PC-3 (cell line): ENCODE measurements around the gene MGAT5. TPM values are rescaled to one million over a fixed set of nuclear protein-coding genes. Genes with fewer than 3 reads are reported as not detected.

Experiments used
- ATAC-seq: fragments of 200-7000 bp; cut with Tn5 transposase; 2 replicates; pipeline ENCODE4 v1.9.1; 2020; ENCODE audit warnings: mild to moderate bottlenecking, moderate library complexity
- BruUV-seq: library from RNA; stranded (reverse); fragments of 400-500 nt; replicated peaks from 2 replicates; lab custom pipeline; 2021; lab: Mats Ljungman, UMichigan
- CTCF ChIA-PET: fragments of 300-600 bp; sonication (Branson Sonifier 250); formaldehyde crosslinking; loops from one replicate; lab custom pipeline; 2022; ENCODE audit warnings: antibody characterized with exemption; lab: Charles Lee
- POLR2A ChIA-PET: fragments of 300-600 bp; sonication (Branson Sonifier 250); formaldehyde crosslinking; loops from one replicate; lab custom pipeline; 2022; ENCODE audit warnings: antibody characterized with exemption; ENCODE audit not compliant: unreplicated experiment; lab: Charles Lee
- DNase-seq: peaks from one replicate; pipeline ENCODE4 v3.0.0-alpha.2; 2015
- H2AFZ ChIP-seq: fragments of 300-600 bp; sonication (generic); 2 replicates; pipeline ENCODE4 v1.6.0; 2016; ENCODE audit warnings: antibody characterized with exemption, low read length
- H3F3A ChIP-seq: fragments of 300-600 bp; sonication (generic); one replicate; pipeline ENCODE4 v1.6.0; 2017; ENCODE audit warnings: antibody characterized with exemption, low read length, control low read depth, mild to moderate bottlenecking; ENCODE audit not compliant: unreplicated experiment
- H3K27ac ChIP-seq: fragments of 300-600 bp; sonication (generic); 2 replicates; pipeline ENCODE4 v1.5.1; 2016; ENCODE audit warnings: mild to moderate bottlenecking, low read length
- H3K27me3 ChIP-seq: fragments of 300-600 bp; sonication (generic); 2 replicates; pipeline ENCODE4 v1.6.1; 2016; ENCODE audit warnings: low read length, mixed read lengths
- H3K36me3 ChIP-seq: fragments of 300-600 bp; sonication (generic); 2 replicates; pipeline ENCODE4 v1.6.1; 2016; ENCODE audit warnings: low read depth, mixed run types, low read length, mixed read lengths
- H3K4me1 ChIP-seq: fragments of 300-600 bp; sonication (generic); 2 replicates; pipeline ENCODE4 v1.5.1; 2016; ENCODE audit warnings: low read length; ENCODE audit not compliant: insufficient read depth
- H3K4me2 ChIP-seq: fragments of 300-600 bp; sonication (generic); 2 replicates; pipeline ENCODE4 v1.6.0; 2016; ENCODE audit warnings: low read length
- H3K4me3 ChIP-seq: fragments of 300-600 bp; sonication (generic); 2 replicates; pipeline ENCODE4 v1.5.1; 2016; ENCODE audit warnings: mild to moderate bottlenecking, low read length, mixed read lengths
- H3K79me2 ChIP-seq: fragments of 300-600 bp; sonication (generic); 2 replicates; pipeline ENCODE4 v1.6.1; 2017; ENCODE audit warnings: low read length, mixed read lengths
- H3K9ac ChIP-seq: fragments of 300-600 bp; sonication (generic); 2 replicates; pipeline ENCODE4 v1.6.0; 2016; ENCODE audit warnings: mild to moderate bottlenecking, low read length
- H3K9me2 ChIP-seq: fragments of 300-600 bp; sonication (generic); replicated peaks from 2 replicates; pipeline ENCODE4 v1.6.1; 2016; ENCODE audit warnings: mixed run types, low read length, mixed read lengths
- H3K9me3 ChIP-seq: fragments of 300-600 bp; sonication (generic); 2 replicates; pipeline ENCODE4 v1.6.1; 2016; ENCODE audit warnings: low read length, mixed read lengths
- H4K20me1 ChIP-seq: fragments of 300-600 bp; sonication (generic); 2 replicates; pipeline ENCODE4 v1.6.1; 2016; ENCODE audit warnings: low read length, mixed read lengths
- EZH2 ChIP-seq: fragments of 300-600 bp; sonication (generic); IDR thresholded peaks from one replicate; pipeline ENCODE4 v1.6.1; 2017; ENCODE audit warnings: antibody characterized with exemption, mild to moderate bottlenecking, low read length; ENCODE audit not compliant: unreplicated experiment
- EZH2phosphoT487 ChIP-seq: fragments of 300-600 bp; sonication (generic); IDR thresholded peaks from 2 replicates; pipeline ENCODE4 v1.6.1; 2018; ENCODE audit warnings: mild to moderate bottlenecking, antibody characterized with exemption, low read length, borderline replicate concordance
- intact Hi-C: fragments of 100-400 bp; cut with micrococcal nuclease; formaldehyde crosslinking; loops from 2 replicates; pipeline ENCODE4 v1.9.0; 2023
- total RNA-seq: library from RNA; depleted of rRNA; stranded (reverse); fragments of >200 nt; gene quantifications from 2 replicates; pipeline ENCODE4 v1.2.3, GENCODE V29; 2014
- TF ChIP-seq, protein P1 (sequence below): fragments of 300-600 bp; sonication (generic); conservative IDR thresholded peaks from 2 replicates; pipeline ENCODE4 v1.5.1; 2017; ENCODE audit warnings: antibody characterized with exemption, low read depth, mild to moderate bottlenecking, low read length

Gene MGAT5
- total RNA-seq, 1 experiment from 2014 or later: 33.8 TPM

DNA sequence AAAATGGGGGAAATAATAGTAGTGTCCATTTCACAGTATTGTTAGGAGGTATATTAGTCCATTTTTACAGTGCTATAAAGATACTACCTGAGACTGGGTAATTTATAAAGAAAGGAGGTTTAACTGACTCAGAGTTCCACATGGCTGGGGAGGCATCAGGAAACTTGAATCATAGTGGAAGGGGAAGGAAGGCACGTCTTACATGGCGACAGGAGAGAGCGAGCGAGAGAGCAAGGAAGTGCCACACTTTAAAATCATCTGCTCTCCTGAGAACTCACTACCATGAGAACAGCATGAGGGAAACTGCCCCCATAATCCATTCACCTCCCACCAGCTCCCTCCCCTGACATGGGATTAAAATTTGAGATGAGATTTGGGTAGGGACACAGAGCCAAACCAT lies 23.4 kb downstream of the MGAT5 start:
- ChIA-PET POLR2A (interaction anchor here (0.7 kb wide), 1 partner anchor 1338 kb away, joined by 4 read pairs; no protein-coding TSS in a partner anchor), CTCF (no interaction called here)
- intact Hi-C loops: no loop called here
- TF ChIP-seq, protein P1, sequence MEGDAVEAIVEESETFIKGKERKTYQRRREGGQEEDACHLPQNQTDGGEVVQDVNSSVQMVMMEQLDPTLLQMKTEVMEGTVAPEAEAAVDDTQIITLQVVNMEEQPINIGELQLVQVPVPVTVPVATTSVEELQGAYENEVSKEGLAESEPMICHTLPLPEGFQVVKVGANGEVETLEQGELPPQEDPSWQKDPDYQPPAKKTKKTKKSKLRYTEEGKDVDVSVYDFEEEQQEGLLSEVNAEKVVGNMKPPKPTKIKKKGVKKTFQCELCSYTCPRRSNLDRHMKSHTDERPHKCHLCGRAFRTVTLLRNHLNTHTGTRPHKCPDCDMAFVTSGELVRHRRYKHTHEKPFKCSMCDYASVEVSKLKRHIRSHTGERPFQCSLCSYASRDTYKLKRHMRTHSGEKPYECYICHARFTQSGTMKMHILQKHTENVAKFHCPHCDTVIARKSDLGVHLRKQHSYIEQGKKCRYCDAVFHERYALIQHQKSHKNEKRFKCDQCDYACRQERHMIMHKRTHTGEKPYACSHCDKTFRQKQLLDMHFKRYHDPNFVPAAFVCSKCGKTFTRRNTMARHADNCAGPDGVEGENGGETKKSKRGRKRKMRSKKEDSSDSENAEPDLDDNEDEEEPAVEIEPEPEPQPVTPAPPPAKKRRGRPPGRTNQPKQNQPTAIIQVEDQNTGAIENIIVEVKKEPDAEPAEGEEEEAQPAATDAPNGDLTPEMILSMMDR: no peak
- TF ChIP-seq EZH2 (no peak), EZH2phosphoT487 (no peak)
- no peak for DNase-seq
- H3K27me3 ChIP-seq: no peaks in the 10 kb centered on the region
- H3F3A ChIP-seq: no peaks in the 10 kb centered on the region
- no peaks in the 10 kb centered on the region for H4K20me1 ChIP-seq
- H3K79me2 ChIP-seq: no peaks in the 10 kb centered on the region
- H3K27ac ChIP-seq: no peak overlapping the region
- no peak overlapping the region for H3K9ac ChIP-seq
- no peak for ATAC-seq
- no TSS peak for BruUV-seq
- H3K9me2 ChIP-seq: no peaks in the 10 kb centered on the region
- no peak overlapping the region for H2AFZ ChIP-seq
- H3K9me3 ChIP-seq: no peaks in the 10 kb centered on the region
- no peak overlapping the region for H3K4me2 ChIP-seq
- H3K4me3 ChIP-seq: no peak overlapping the region
- H3K36me3 ChIP-seq: no peaks in the 10 kb centered on the region
- 0 out of 2 replicates have a peak, but pooled peaks cover 7% of the 10 kb centered on the region for H3K4me1 ChIP-seq

DNA sequence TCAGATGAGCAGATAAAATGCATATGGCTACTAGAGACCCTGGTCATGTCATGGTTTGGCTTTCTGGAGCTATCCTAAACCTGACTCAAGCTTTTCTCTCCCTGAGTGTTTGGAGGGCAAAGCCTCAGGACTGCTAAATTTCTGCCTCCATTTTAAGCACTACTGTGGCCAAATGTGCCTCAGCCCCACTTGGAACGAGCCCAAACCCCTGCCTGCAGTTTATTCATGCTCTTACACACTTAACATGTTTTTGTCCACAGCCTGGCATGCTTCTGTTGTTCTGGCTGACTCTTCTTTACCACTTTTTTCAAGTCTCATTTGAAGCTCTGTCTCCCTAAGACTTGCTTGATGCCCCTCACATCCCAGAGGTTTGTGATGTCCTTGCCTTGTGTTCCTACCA lies 24.7 kb downstream of the MGAT5 start:
- CTCF ChIA-PET: no interaction called here
- H4K20me1 ChIP-seq: no peaks in the 10 kb centered on the region
- no peak overlapping the region for H3K4me3 ChIP-seq
- no peaks in the 10 kb centered on the region for H3K9me3 ChIP-seq
- no peaks in the 10 kb centered on the region for H3K9me2 ChIP-seq
- ATAC-seq (no peak), DNase-seq (no peak)
- H3K27me3 ChIP-seq: no peaks in the 10 kb centered on the region
- no TSS peak for BruUV-seq
- POLR2A ChIA-PET: no interaction called here
- no peak overlapping the region for H3K27ac ChIP-seq
- H3K36me3 ChIP-seq: no peaks in the 10 kb centered on the region
- no peaks in the 10 kb centered on the region for H3F3A ChIP-seq
- H3K79me2 ChIP-seq: no peaks in the 10 kb centered on the region
- TF ChIP-seq EZH2phosphoT487: no peak
- no peak for TF ChIP-seq EZH2
- TF ChIP-seq, protein P1: no peak
- H3K9ac ChIP-seq: no peak overlapping the region
- H3K4me1 ChIP-seq: 0 out of 2 replicates have a peak, but pooled peaks cover 7% of the 10 kb centered on the region
- no peak overlapping the region for H2AFZ ChIP-seq
- H3K4me2 ChIP-seq: no peak overlapping the region
- intact Hi-C loops: no loop called here

DNA sequence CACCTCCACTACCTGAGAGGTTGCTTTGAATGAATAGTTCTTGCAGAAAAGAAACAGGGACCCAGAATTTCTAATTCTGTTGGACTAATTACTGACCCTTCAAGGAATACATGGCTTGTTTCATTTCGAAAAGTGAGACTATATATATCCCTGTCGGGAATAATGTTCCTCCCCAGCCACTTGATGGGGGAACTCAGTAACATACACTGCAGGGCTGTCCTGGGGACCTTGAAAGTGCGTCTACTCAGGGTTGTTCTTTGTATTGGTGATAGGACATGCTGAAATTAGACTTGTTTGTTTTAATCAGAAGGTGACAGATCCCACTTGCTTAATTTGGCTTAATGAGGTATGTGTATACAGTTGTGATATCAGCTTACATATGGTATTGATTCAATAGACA lies 25.5 kb downstream of the MGAT5 start:
- Histone ChIP-seq H2AFZ (no peak overlapping the region), H3K27me3 (no peaks in the 10 kb centered on the region), H4K20me1 (no peaks in the 10 kb centered on the region), H3K79me2 (no peaks in the 10 kb centered on the region), H3K4me2 (no peak overlapping the region), H3K9me3 (no peaks in the 10 kb centered on the region), H3K4me3 (no peak overlapping the region), H3K9me2 (no peaks in the 10 kb centered on the region), H3K4me1 (0 out of 2 replicates have a peak, but pooled peaks cover 7% of the 10 kb centered on the region), H3F3A (no peaks in the 10 kb centered on the region), H3K27ac (no peak overlapping the region), H3K36me3 (no peaks in the 10 kb centered on the region), H3K9ac (no peak overlapping the region)
- intact Hi-C loops: no loop called here
- BruUV-seq: no TSS peak
- DNase-seq (no peak), ATAC-seq (no peak)
- ChIA-PET CTCF (no interaction called here), POLR2A (no interaction called here)
- TF ChIP-seq EZH2 (no peak), EZH2phosphoT487 (no peak)
- TF ChIP-seq, protein P1: no peak
